HEK293 (cell line): Measurements from ENCODE around the gene NRROS.
A peak's percentile ranks its signal among the peaks of the same experiment; 100 is the strongest.

Source experiments
- CTCF ChIA-PET: fragments of 350-600 bp; formaldehyde crosslinking; extraction: SDS; loops from one replicate; lab custom pipeline; 2021; ENCODE audit warnings: antibody characterized with exemption; lab: Yijun Ruan, JAX
- POLR2A ChIA-PET: fragments of 300-600 bp; formaldehyde crosslinking; extraction: SDS; loops from one replicate; lab custom pipeline; 2020; ENCODE audit warnings: antibody characterized with exemption, inconsistent platforms; lab: Yijun Ruan, JAX
- H3K27ac ChIP-seq: fragments of 200-500 bp; sonication (Bioruptor generic); 2 replicates; pipeline ENCODE4 v1.5.1; 2014; ENCODE audit warnings: low read depth, low read length, control low read depth, inconsistent platforms; ENCODE audit errors: extremely low read depth
- H3K36me3 ChIP-seq, 2 experiments: fragments of 200-500 bp in 1 of 2; sonication (Bioruptor generic) in 1 of 2; 1 replicate in 1 of 2; 2 replicates in 1 of 2; pipeline ENCODE4 v1.5.1; 2014 to 2017; ENCODE audit warnings: inconsistent platforms in 2 of 2, low read length in 2 of 2; ENCODE audit not compliant: control insufficient read depth in 2 of 2, insufficient read depth in 1 of 2
- H3K4me1 ChIP-seq: fragments of 200-500 bp; sonication (Bioruptor generic); 2 replicates; pipeline ENCODE4 v1.5.1; 2014; ENCODE audit warnings: mild to moderate bottlenecking, low read length, inconsistent platforms; ENCODE audit not compliant: control insufficient read depth, insufficient read depth
- H3K4me3 ChIP-seq: 2 replicates; pipeline ENCODE4 v1.5.1; 2011; ENCODE audit warnings: low read depth, mild to moderate bottlenecking, control low read depth, low read length, moderate library complexity
- H3K9me3 ChIP-seq: fragments of 200-500 bp; sonication (Bioruptor generic); 2 replicates; pipeline ENCODE4 v1.5.1; 2014; ENCODE audit warnings: low read depth, low read length, inconsistent platforms; ENCODE audit not compliant: control insufficient read depth, insufficient read depth
- EGR2 ChIP-seq: fragments of 450-650 bp; formaldehyde crosslinking; IDR thresholded peaks from 2 replicates; pipeline ENCODE4 v1.5.1; 2016; ENCODE audit warnings: low read depth, missing biosample characterization, missing genetic modification characterization
- GLI4 ChIP-seq: fragments of 450-650 bp; formaldehyde crosslinking; IDR thresholded peaks from 2 replicates; pipeline ENCODE4 v1.5.1; 2016; ENCODE audit warnings: missing biosample characterization, missing genetic modification characterization
- HOXA7 ChIP-seq: sonication (generic); formaldehyde crosslinking; IDR thresholded peaks from 2 replicates; pipeline ENCODE4 v1.8.1; 2022; ENCODE audit warnings: missing genetic modification reagents, borderline replicate concordance
- IKZF3 ChIP-seq: fragments of 450-650 bp; IDR thresholded peaks from 2 replicates; pipeline ENCODE4 v1.5.0; 2018; ENCODE audit warnings: missing biosample characterization, mild to moderate bottlenecking, missing genetic modification characterization, moderate library complexity
- RBAK ChIP-seq: fragments of 450-650 bp; formaldehyde crosslinking; IDR thresholded peaks from 2 replicates; pipeline ENCODE4 v1.5.1; 2016; ENCODE audit warnings: missing biosample characterization, missing genetic modification characterization
- SALL2 ChIP-seq: fragments of 450-650 bp; formaldehyde crosslinking; IDR thresholded peaks from 2 replicates; pipeline ENCODE4 v1.5.0; 2017; ENCODE audit warnings: missing biosample characterization, mild to moderate bottlenecking, missing genetic modification characterization, borderline replicate concordance
- SP3 ChIP-seq: fragments of 450-650 bp; formaldehyde crosslinking; IDR thresholded peaks from 2 replicates; pipeline ENCODE4 v1.5.1; 2016; ENCODE audit warnings: missing biosample characterization, missing genetic modification characterization
- ZBTB8A ChIP-seq: fragments of 450-650 bp; formaldehyde crosslinking; IDR thresholded peaks from 2 replicates; pipeline ENCODE4 v1.5.1; 2016; ENCODE audit warnings: missing biosample characterization, missing genetic modification characterization
- ZFP37 ChIP-seq: fragments of 450-650 bp; formaldehyde crosslinking; IDR thresholded peaks from 2 replicates; pipeline ENCODE4 v1.5.1; 2016; ENCODE audit warnings: missing biosample characterization, missing genetic modification characterization
- ZFP41 ChIP-seq: fragments of 450-650 bp; formaldehyde crosslinking; IDR thresholded peaks from 2 replicates; pipeline ENCODE4 v1.5.1; 2016; ENCODE audit warnings: missing biosample characterization, missing genetic modification characterization, borderline replicate concordance
- ZFP69B ChIP-seq: fragments of 450-650 bp; formaldehyde crosslinking; IDR thresholded peaks from 2 replicates; pipeline ENCODE4 v1.5.1; 2016; ENCODE audit warnings: missing biosample characterization, missing genetic modification characterization
- ZNF16 ChIP-seq: fragments of 450-650 bp; formaldehyde crosslinking; IDR thresholded peaks from 2 replicates; pipeline ENCODE4 v1.5.1; 2016; ENCODE audit warnings: low read depth, missing biosample characterization, missing genetic modification characterization
- ZNF350 ChIP-seq: fragments of 450-650 bp; formaldehyde crosslinking; IDR thresholded peaks from 2 replicates; pipeline ENCODE4 v1.5.0; 2017; ENCODE audit warnings: missing biosample characterization, mild to moderate bottlenecking, missing genetic modification characterization
- ZNF37A ChIP-seq: fragments of 450-650 bp; IDR thresholded peaks from 2 replicates; pipeline ENCODE4 v1.5.1; 2018; ENCODE audit warnings: missing biosample characterization, missing genetic modification characterization
- ZNF404 ChIP-seq: fragments of 450-650 bp; formaldehyde crosslinking; IDR thresholded peaks from 2 replicates; pipeline ENCODE4 v1.5.1; 2017; ENCODE audit warnings: missing biosample characterization, missing genetic modification characterization
- ZNF473 ChIP-seq: fragments of 450-650 bp; formaldehyde crosslinking; IDR thresholded peaks from 2 replicates; pipeline ENCODE4 v1.5.1; 2017; ENCODE audit warnings: missing biosample characterization, missing genetic modification characterization
- ZNF529 ChIP-seq: fragments of 450-650 bp; formaldehyde crosslinking; IDR thresholded peaks from 2 replicates; pipeline ENCODE4 v1.5.1; 2017; ENCODE audit warnings: missing genetic modification characterization, missing biosample characterization; ENCODE audit not compliant: insufficient replicate concordance
- ZNF558 ChIP-seq: fragments of 450-650 bp; formaldehyde crosslinking; IDR thresholded peaks from 2 replicates; pipeline ENCODE4 v1.5.1; 2016; ENCODE audit warnings: missing biosample characterization, missing genetic modification characterization
- ZNF747 ChIP-seq: fragments of 450-650 bp; formaldehyde crosslinking; IDR thresholded peaks from 2 replicates; pipeline ENCODE4 v1.5.1; 2016; ENCODE audit warnings: missing biosample characterization, missing genetic modification characterization
- ZSCAN16 ChIP-seq: fragments of 450-650 bp; formaldehyde crosslinking; IDR thresholded peaks from 2 replicates; pipeline ENCODE4 v1.5.1; 2016; ENCODE audit warnings: missing biosample characterization, missing genetic modification characterization
- ZSCAN30 ChIP-seq: fragments of 450-650 bp; IDR thresholded peaks from 2 replicates; pipeline ENCODE4 v1.5.1; 2018; ENCODE audit warnings: missing biosample characterization, mild to moderate bottlenecking, missing genetic modification characterization, moderate library complexity
- TF ChIP-seq, protein P1 (sequence below): fragments of 450-650 bp; formaldehyde crosslinking; optimal IDR thresholded peaks from 2 replicates; pipeline ENCODE3; 2016; ENCODE audit warnings: missing biosample characterization, mild to moderate bottlenecking, missing genetic modification characterization
- TF ChIP-seq, protein P2 (sequence below): fragments of 450-650 bp; IDR thresholded peaks from 2 replicates; pipeline ENCODE4 v1.5.1; 2018; ENCODE audit warnings: missing biosample characterization, missing genetic modification characterization
- TF ChIP-seq, protein P3 (sequence below): fragments of 450-650 bp; formaldehyde crosslinking; IDR thresholded peaks from 2 replicates; pipeline ENCODE4 v1.5.1; 2016; ENCODE audit warnings: missing biosample characterization, missing genetic modification characterization
- TF ChIP-seq, protein P4 (sequence below): fragments of 450-650 bp; formaldehyde crosslinking; IDR thresholded peaks from 2 replicates; pipeline ENCODE4 v1.5.1; 2016; ENCODE audit warnings: missing biosample characterization, missing genetic modification characterization
- TF ChIP-seq, protein P5 (sequence below): fragments of 450-650 bp; formaldehyde crosslinking; IDR thresholded peaks from 2 replicates; pipeline ENCODE4 v1.5.1; 2017; ENCODE audit warnings: missing biosample characterization, missing genetic modification characterization
- TF ChIP-seq, protein P6 (sequence below): fragments of 450-650 bp; formaldehyde crosslinking; IDR thresholded peaks from 2 replicates; pipeline ENCODE4 v1.5.0; 2017; ENCODE audit warnings: missing biosample characterization, missing genetic modification characterization, borderline replicate concordance

Gene NRROS

DNA sequence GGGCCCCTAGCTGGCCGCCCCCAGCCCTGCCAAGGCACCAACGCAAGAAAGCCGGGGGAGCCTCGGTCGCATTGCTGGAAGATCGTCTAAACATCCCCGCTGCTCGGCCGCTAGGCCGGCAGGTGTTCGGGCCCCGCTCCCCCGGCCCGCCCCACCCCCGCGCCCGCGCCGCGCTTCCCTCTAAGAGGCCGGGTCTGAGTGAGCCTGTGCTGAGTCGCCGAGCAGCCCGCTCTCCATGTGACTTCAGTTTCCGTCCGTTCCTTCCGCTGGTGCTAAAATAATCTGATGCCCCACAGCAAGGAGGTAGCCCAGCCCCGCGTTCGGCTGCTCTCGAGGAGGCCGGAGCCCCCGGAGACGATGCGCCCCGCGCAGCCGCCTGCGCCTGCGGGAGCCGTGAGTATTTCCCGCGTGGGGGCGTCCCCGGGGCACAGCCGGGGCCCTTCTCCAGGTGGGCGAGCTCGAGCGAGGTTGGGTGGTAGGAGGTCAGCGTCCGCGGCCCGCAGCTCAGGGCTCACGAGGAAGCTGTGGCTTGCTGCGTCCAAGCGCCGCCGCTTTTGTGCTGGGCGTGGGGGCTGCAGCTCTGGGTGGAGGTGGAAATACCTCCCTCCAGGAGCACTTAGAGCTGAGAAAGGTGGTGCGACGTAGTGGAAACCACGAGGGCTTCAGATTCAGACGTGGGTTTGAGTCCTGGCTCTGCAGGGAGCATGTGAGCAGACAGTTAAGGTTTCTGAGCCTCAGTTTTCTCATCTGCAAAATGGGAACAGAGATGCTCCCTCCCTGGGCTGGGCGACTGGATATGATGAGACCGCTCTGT, at the start of gene NRROS:
Gene NRROS (plus strand): TSS at position 212 of the 814 bp plus-strand sequence. CDS start 14,846 bp downstream, outside the sequence.
- Histone ChIP-seq H3K36me3 (no peaks in the 10 kb centered on the region), H3K4me1 (no peaks in the 10 kb centered on the region), H3K4me3 (peak within 1 kb of the TSS; percentile 19), H3K9me3 (no peaks in the 10 kb centered on the region), H3K27ac (no peak within 1 kb of the TSS)
- POLR2A ChIA-PET, result no interaction called here
- CTCF ChIA-PET, result no interaction called here
- 0 out of 2 replicates have a peak, but pooled peaks have one; percentile 46 for TF ChIP-seq GLI4 (tag by site-specific recombination)
- TF ChIP-seq, protein P1, sequence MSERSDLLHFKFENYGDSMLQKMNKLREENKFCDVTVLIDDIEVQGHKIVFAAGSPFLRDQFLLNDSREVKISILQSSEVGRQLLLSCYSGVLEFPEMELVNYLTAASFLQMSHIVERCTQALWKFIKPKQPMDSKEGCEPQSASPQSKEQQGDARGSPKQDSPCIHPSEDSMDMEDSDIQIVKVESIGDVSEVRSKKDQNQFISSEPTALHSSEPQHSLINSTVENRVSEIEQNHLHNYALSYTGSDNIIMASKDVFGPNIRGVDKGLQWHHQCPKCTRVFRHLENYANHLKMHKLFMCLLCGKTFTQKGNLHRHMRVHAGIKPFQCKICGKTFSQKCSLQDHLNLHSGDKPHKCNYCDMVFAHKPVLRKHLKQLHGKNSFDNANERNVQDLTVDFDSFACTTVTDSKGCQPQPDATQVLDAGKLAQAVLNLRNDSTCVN (tag by site-specific recombination), result peak; percentile 31
- no peak for TF ChIP-seq ZSCAN16 (tag by site-specific recombination)
- TF ChIP-seq ZNF747 (tag by site-specific recombination), result no peak
- TF ChIP-seq EGR2 (tag by site-specific recombination), result 0 out of 2 replicates have a peak, but pooled peaks have one; percentile 13
- TF ChIP-seq ZFP69B (tag by site-specific recombination), result no peak
- no peak for TF ChIP-seq ZNF473 (tag by site-specific recombination)
- no peak for TF ChIP-seq ZNF16 (tag by site-specific recombination)
- no peak for TF ChIP-seq ZNF404 (tag by site-specific recombination)
- no peak for TF ChIP-seq RBAK
- TF ChIP-seq, protein P2, sequence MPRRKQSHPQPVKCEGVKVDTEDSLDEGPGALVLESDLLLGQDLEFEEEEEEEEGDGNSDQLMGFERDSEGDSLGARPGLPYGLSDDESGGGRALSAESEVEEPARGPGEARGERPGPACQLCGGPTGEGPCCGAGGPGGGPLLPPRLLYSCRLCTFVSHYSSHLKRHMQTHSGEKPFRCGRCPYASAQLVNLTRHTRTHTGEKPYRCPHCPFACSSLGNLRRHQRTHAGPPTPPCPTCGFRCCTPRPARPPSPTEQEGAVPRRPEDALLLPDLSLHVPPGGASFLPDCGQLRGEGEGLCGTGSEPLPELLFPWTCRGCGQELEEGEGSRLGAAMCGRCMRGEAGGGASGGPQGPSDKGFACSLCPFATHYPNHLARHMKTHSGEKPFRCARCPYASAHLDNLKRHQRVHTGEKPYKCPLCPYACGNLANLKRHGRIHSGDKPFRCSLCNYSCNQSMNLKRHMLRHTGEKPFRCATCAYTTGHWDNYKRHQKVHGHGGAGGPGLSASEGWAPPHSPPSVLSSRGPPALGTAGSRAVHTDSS, result no peak
- TF ChIP-seq ZSCAN30, result no peak
- 0 out of 2 replicates have a peak, but pooled peaks have one; percentile 21 for TF ChIP-seq ZBTB8A (tag by site-specific recombination)
- TF ChIP-seq IKZF3 (tag by site-specific recombination), result no peak
- TF ChIP-seq, protein P3, sequence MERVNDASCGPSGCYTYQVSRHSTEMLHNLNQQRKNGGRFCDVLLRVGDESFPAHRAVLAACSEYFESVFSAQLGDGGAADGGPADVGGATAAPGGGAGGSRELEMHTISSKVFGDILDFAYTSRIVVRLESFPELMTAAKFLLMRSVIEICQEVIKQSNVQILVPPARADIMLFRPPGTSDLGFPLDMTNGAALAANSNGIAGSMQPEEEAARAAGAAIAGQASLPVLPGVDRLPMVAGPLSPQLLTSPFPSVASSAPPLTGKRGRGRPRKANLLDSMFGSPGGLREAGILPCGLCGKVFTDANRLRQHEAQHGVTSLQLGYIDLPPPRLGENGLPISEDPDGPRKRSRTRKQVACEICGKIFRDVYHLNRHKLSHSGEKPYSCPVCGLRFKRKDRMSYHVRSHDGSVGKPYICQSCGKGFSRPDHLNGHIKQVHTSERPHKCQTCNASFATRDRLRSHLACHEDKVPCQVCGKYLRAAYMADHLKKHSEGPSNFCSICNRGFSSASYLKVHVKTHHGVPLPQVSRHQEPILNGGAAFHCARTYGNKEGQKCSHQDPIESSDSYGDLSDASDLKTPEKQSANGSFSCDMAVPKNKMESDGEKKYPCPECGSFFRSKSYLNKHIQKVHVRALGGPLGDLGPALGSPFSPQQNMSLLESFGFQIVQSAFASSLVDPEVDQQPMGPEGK (tag by site-specific recombination), result 0 out of 2 replicates have a peak, but pooled peaks have one; percentile 27
- TF ChIP-seq ZFP37 (tag by site-specific recombination), result no peak
- no peak for TF ChIP-seq ZNF350 (tag by site-specific recombination)
- TF ChIP-seq, protein P4, sequence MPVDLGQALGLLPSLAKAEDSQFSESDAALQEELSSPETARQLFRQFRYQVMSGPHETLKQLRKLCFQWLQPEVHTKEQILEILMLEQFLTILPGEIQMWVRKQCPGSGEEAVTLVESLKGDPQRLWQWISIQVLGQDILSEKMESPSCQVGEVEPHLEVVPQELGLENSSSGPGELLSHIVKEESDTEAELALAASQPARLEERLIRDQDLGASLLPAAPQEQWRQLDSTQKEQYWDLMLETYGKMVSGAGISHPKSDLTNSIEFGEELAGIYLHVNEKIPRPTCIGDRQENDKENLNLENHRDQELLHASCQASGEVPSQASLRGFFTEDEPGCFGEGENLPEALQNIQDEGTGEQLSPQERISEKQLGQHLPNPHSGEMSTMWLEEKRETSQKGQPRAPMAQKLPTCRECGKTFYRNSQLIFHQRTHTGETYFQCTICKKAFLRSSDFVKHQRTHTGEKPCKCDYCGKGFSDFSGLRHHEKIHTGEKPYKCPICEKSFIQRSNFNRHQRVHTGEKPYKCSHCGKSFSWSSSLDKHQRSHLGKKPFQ (tag by site-specific recombination), result no peak
- TF ChIP-seq, protein P5, sequence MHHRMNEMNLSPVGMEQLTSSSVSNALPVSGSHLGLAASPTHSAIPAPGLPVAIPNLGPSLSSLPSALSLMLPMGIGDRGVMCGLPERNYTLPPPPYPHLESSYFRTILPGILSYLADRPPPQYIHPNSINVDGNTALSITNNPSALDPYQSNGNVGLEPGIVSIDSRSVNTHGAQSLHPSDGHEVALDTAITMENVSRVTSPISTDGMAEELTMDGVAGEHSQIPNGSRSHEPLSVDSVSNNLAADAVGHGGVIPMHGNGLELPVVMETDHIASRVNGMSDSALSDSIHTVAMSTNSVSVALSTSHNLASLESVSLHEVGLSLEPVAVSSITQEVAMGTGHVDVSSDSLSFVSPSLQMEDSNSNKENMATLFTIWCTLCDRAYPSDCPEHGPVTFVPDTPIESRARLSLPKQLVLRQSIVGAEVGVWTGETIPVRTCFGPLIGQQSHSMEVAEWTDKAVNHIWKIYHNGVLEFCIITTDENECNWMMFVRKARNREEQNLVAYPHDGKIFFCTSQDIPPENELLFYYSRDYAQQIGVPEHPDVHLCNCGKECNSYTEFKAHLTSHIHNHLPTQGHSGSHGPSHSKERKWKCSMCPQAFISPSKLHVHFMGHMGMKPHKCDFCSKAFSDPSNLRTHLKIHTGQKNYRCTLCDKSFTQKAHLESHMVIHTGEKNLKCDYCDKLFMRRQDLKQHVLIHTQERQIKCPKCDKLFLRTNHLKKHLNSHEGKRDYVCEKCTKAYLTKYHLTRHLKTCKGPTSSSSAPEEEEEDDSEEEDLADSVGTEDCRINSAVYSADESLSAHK (tag by site-specific recombination), result no peak
- TF ChIP-seq HOXA7, result no peak
- no peak for TF ChIP-seq SALL2 (tag by site-specific recombination)
- TF ChIP-seq, protein P6, sequence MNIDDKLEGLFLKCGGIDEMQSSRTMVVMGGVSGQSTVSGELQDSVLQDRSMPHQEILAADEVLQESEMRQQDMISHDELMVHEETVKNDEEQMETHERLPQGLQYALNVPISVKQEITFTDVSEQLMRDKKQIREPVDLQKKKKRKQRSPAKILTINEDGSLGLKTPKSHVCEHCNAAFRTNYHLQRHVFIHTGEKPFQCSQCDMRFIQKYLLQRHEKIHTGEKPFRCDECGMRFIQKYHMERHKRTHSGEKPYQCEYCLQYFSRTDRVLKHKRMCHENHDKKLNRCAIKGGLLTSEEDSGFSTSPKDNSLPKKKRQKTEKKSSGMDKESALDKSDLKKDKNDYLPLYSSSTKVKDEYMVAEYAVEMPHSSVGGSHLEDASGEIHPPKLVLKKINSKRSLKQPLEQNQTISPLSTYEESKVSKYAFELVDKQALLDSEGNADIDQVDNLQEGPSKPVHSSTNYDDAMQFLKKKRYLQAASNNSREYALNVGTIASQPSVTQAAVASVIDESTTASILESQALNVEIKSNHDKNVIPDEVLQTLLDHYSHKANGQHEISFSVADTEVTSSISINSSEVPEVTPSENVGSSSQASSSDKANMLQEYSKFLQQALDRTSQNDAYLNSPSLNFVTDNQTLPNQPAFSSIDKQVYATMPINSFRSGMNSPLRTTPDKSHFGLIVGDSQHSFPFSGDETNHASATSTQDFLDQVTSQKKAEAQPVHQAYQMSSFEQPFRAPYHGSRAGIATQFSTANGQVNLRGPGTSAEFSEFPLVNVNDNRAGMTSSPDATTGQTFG (tag by site-specific recombination), result no peak
- no peak for TF ChIP-seq SP3 (tag by site-specific recombination)
- TF ChIP-seq ZNF529 (tag by site-specific recombination), result no peak
- TF ChIP-seq ZNF558 (tag by site-specific recombination), result no peak
- TF ChIP-seq ZNF37A, result no peak
- TF ChIP-seq ZFP41 (tag by site-specific recombination), result no peak
